HCT116 (cell line): ENCODE measurements around the gene AGBL1. TPM values are rescaled to one million over a fixed set of nuclear protein-coding genes. Genes with fewer than 3 reads are reported as not detected.

ENCODE experiments used
- ATAC-seq: fragments of 200-7000 bp; cut with Tn5 transposase; 2 replicates; pipeline ENCODE4 v1.9.1; 2020; ENCODE audit warnings: mild to moderate bottlenecking, moderate library complexity
- BruUV-seq: library from RNA; stranded (reverse); fragments of 400-500 nt; replicated peaks from 2 replicates; lab custom pipeline; 2021; lab: Mats Ljungman, UMichigan
- CTCF ChIA-PET: fragments of 300-600 bp; sonication (Branson Sonifier 250); formaldehyde crosslinking; loops from one replicate; lab custom pipeline; 2021; ENCODE audit warnings: antibody characterized with exemption; lab: Charles Lee
- POLR2A ChIA-PET: fragments of 300-600, 350-600 bp; sonication (Branson Sonifier 250); formaldehyde crosslinking; loops from one replicate; lab custom pipeline; 2021; ENCODE audit warnings: antibody characterized with exemption; lab: Charles Lee
- RAD21 ChIA-PET, 2 experiments: fragments of 300-600 bp; sonication (Branson Sonifier 250); formaldehyde crosslinking; loops; one replicate each; lab custom pipeline; 2023; ENCODE audit warnings: low total read pairs in 2 of 2; ENCODE audit not compliant: uncharacterized antibody in 2 of 2, unreplicated experiment in 2 of 2, low non-redundant PET in 1 of 2; lab: Charles Lee
- DNase-seq: peaks from one replicate; pipeline ENCODE4 v3.0.0-alpha.2; 2010; ENCODE audit warnings: low read depth, low spot score
- H2AFZ ChIP-seq: fragments of 200-600 bp; shearing (Covaris generic), sonication (generic); 2 replicates; pipeline ENCODE4 v1.6.1; 2017; ENCODE audit warnings: low read depth, mixed run types, mixed read lengths, antibody characterized with exemption, low read length; ENCODE audit not compliant: poor library complexity, severe bottlenecking
- H3K27ac ChIP-seq: 2 replicates; pipeline ENCODE4 v1.5.1; 2012; ENCODE audit warnings: low read depth, low read length
- H3K27me3 ChIP-seq: fragments of 200-600 bp; sonication (generic); 2 replicates; pipeline ENCODE4 v1.6.1; 2016; ENCODE audit warnings: mixed run types, low read length, mixed read lengths; ENCODE audit not compliant: insufficient read depth
- H3K36me3 ChIP-seq, 2 experiments: fragments of 200-500 bp in 1 of 2; fragments of 200-600 bp in 1 of 2; sonication (Bioruptor generic) in 1 of 2; sonication (generic) in 1 of 2; 2 replicates each; pipeline versions ENCODE4 v1.5.1 to v1.6.1; 2014 to 2016; ENCODE audit warnings: low read length in 2 of 2, inconsistent platforms in 1 of 2, mixed read lengths in 1 of 2, mixed run types in 1 of 2; ENCODE audit not compliant: insufficient read depth in 2 of 2, control insufficient read depth in 1 of 2
- H3K4me1 ChIP-seq, 2 experiments: fragments of 200-600 bp in 1 of 2; sonication (generic) in 1 of 2; 2 replicates each; pipeline versions ENCODE4 v1.5.1 to v1.6.1; 2012 to 2017; ENCODE audit warnings: low read length in 2 of 2, inconsistent platforms in 1 of 2, mild to moderate bottlenecking in 1 of 2, mixed read lengths in 1 of 2, mixed run types in 1 of 2, moderate library complexity in 1 of 2; ENCODE audit not compliant: insufficient read depth in 2 of 2, control insufficient read depth in 1 of 2
- H3K4me2 ChIP-seq: fragments of 200-600 bp; sonication (generic); 2 replicates; pipeline ENCODE4 v1.6.1; 2017; ENCODE audit warnings: mixed run types, low read length, mixed read lengths
- H3K4me3 ChIP-seq, 2 experiments: fragments of 200-600 bp in 1 of 2; sonication (generic) in 1 of 2; replicated peaks in 1 of 2; 2 replicates each; pipeline ENCODE4 v1.5.1; 2011 to 2016; ENCODE audit warnings: low read length in 2 of 2, control low read depth in 1 of 2, low read depth in 1 of 2, mild to moderate bottlenecking in 1 of 2, mixed read lengths in 1 of 2, mixed run types in 1 of 2
- H3K79me2 ChIP-seq: fragments of 200-600 bp; sonication (generic); 2 replicates; pipeline ENCODE4 v1.6.1; 2017; ENCODE audit warnings: mild to moderate bottlenecking, mixed run types, low read length, moderate library complexity, mixed read lengths; ENCODE audit not compliant: insufficient read depth
- H3K9ac ChIP-seq: fragments of 200-600 bp; sonication (generic); 2 replicates; pipeline ENCODE4 v1.6.1; 2016; ENCODE audit warnings: low read length, mixed read lengths
- H3K9me2 ChIP-seq: fragments of 200-600 bp; sonication (generic), shearing (Covaris generic); 2 replicates; pipeline ENCODE4 v1.6.1; 2017; ENCODE audit warnings: mixed run types, mild to moderate bottlenecking, moderate library complexity; ENCODE audit not compliant: insufficient read depth
- H3K9me3 ChIP-seq, 2 experiments: fragments of 200-500 bp in 1 of 2; fragments of 200-600 bp in 1 of 2; sonication (Bioruptor generic) in 1 of 2; sonication (generic) in 1 of 2; 2 replicates each; pipeline ENCODE4 v1.6.1; 2014 to 2017; ENCODE audit warnings: low read length in 2 of 2, mixed read lengths in 2 of 2, inconsistent platforms in 1 of 2, low read depth in 1 of 2, mild to moderate bottlenecking in 1 of 2, mixed run types in 1 of 2, moderate library complexity in 1 of 2; ENCODE audit not compliant: control insufficient read depth in 1 of 2, insufficient read depth in 1 of 2
- H4K20me1 ChIP-seq: fragments of 200-600 bp; sonication (generic), shearing (Covaris generic); 2 replicates; pipeline ENCODE4 v1.6.1; 2017; ENCODE audit warnings: mixed run types, mild to moderate bottlenecking, moderate library complexity; ENCODE audit not compliant: insufficient read depth
- CBX3 ChIP-seq: IDR thresholded peaks from 2 replicates; pipeline ENCODE4 v1.6.1; 2012; ENCODE audit warnings: low read depth
- CEBPB ChIP-seq: IDR thresholded peaks from 2 replicates; pipeline ENCODE4 v1.6.1; 2012; ENCODE audit warnings: low read depth
- EGR1 ChIP-seq: IDR thresholded peaks from 2 replicates; pipeline ENCODE4 v1.6.1; 2012; ENCODE audit warnings: low read depth
- ELF1 ChIP-seq: IDR thresholded peaks from 2 replicates; pipeline ENCODE4 v1.6.1; 2012; ENCODE audit warnings: low read depth, borderline replicate concordance
- EZH2 ChIP-seq: fragments of 200-600 bp; sonication (generic); IDR thresholded peaks from 2 replicates; pipeline ENCODE4 v1.6.1; 2017; ENCODE audit warnings: antibody characterized with exemption, mixed run types
- JUND ChIP-seq: IDR thresholded peaks from 2 replicates; pipeline ENCODE4 v1.6.1; 2012
- MAX ChIP-seq: IDR thresholded peaks from 2 replicates; pipeline ENCODE4 v1.6.1; 2012
- RAD21 ChIP-seq: IDR thresholded peaks from 2 replicates; pipeline ENCODE4 v1.6.1; 2012; ENCODE audit warnings: low read depth, mild to moderate bottlenecking
- REST ChIP-seq: IDR thresholded peaks from 2 replicates; pipeline ENCODE4 v1.6.1; 2012; ENCODE audit warnings: low read depth
- SP1 ChIP-seq: IDR thresholded peaks from 2 replicates; pipeline ENCODE4 v1.6.1; 2012; ENCODE audit warnings: low read depth
- YY1 ChIP-seq: IDR thresholded peaks from 2 replicates; pipeline ENCODE4 v1.6.1; 2011; ENCODE audit warnings: low read length, low read depth, moderate library complexity, mild to moderate bottlenecking; ENCODE audit not compliant: insufficient replicate concordance; ENCODE audit errors: extremely low read depth
- intact Hi-C: fragments of 100-400 bp; cut with micrococcal nuclease; formaldehyde crosslinking; loops from 2 replicates; pipeline ENCODE4 v1.10.0; 2022
- total RNA-seq: library from RNA; stranded (reverse); gene quantifications from one replicate; pipeline ENCODE4 v1.2.1, GENCODE V29; 2021; ENCODE audit not compliant: unreplicated experiment

Gene AGBL1
- total RNA-seq, 1 experiment from 2014 or later: not detected

GRCh38 chr15:86969364-86969763 lies 889.7 kb downstream of the AGBL1 start:
- ChIA-PET RAD21 (no interaction called here), CTCF (no interaction called here), POLR2A (no interaction called here)
- Histone ChIP-seq H3K4me2 (no peak overlapping the region), H3K36me3 (no peaks in the 10 kb centered on the region), H3K79me2 (no peaks in the 10 kb centered on the region), H4K20me1 (no peaks in the 10 kb centered on the region), H3K4me1 (no peaks in the 10 kb centered on the region), H3K9me3 (peaks cover 8 to 17% of the 10 kb centered on the region in 2 experiments; a peak in 2 of 4 replicates), H3K9ac (no peak overlapping the region), H3K27ac (no peak overlapping the region), H2AFZ (no peak overlapping the region), H3K27me3 (no peaks in the 10 kb centered on the region), H3K9me2 (no peaks in the 10 kb centered on the region), H3K4me3 (no peak overlapping the region)
- no TSS peak for BruUV-seq
- DNase-seq: no peak
- ATAC-seq: no peak
- intact Hi-C loops: no loop called here
- no peak for TF ChIP-seq JUND

GRCh38 chr15:86973284-86973844 lies 893.7 kb downstream of the AGBL1 start:
- no peak overlapping the region for H3K4me3 ChIP-seq
- H4K20me1 ChIP-seq: no peaks in the 10 kb centered on the region
- H3K27ac ChIP-seq: no peak overlapping the region
- CTCF ChIA-PET: no interaction called here
- intact Hi-C loops: no loop called here
- H3K36me3 ChIP-seq: no peaks in the 10 kb centered on the region
- no peaks in the 10 kb centered on the region for H3K9me2 ChIP-seq
- TF ChIP-seq SP1 (no peak), CEBPB (no peak), RAD21 (no peak), EGR1 (no peak), CBX3 (no peak), MAX (no peak), REST (no peak), ELF1 (no peak), EZH2 (no peak), YY1 (no peak)
- TF ChIP-seq, all 23 proteins: peak for 0
- Histone ChIP-seq H2AFZ (no peak overlapping the region), H3K9me3 (peaks cover 4 to 13% of the 10 kb centered on the region in 2 experiments; a peak in 2 of 4 replicates), H3K27me3 (no peaks in the 10 kb centered on the region), H3K4me1 (no peaks in the 10 kb centered on the region), H3K9ac (no peak overlapping the region), H3K4me2 (no peak overlapping the region), H3K79me2 (no peaks in the 10 kb centered on the region)
- ATAC-seq (no peak), DNase-seq (no peak)
- ChIA-PET POLR2A (no interaction called here), RAD21 (no interaction called here)
- no TSS peak for BruUV-seq
